Measurements from ENCODE around the gene DMD. TPM values are rescaled to one million over a fixed set of nuclear protein-coding genes. Genes with fewer than 3 reads are reported as not detected.

The DMD gene
- total RNA-seq, 4 donors from 2014 or later: 27.7 to 54.7 (median 34.4) TPM

DNA sequence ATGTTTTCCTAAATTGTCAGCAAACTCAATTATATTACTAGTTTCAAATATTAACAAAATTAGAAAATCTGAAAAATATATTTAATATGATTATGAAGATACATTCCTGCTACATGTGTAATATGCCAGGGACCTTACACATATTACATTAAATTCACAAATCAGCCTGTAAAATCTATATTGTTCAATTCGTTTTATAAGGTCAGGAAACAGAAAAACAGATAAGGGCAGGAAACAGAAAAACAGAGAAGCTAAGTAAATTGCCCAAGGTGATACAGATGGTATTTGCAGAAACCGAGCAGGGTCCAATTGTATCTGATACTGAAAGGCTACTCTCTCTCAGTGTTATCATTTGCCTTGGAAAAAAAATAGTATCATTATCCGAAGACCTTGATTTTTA, 739.0 kb downstream of the DMD start:
- ATAC-seq (ENCODE audit: low FRiP score): no peak
- TF ChIP-seq, protein P1, sequence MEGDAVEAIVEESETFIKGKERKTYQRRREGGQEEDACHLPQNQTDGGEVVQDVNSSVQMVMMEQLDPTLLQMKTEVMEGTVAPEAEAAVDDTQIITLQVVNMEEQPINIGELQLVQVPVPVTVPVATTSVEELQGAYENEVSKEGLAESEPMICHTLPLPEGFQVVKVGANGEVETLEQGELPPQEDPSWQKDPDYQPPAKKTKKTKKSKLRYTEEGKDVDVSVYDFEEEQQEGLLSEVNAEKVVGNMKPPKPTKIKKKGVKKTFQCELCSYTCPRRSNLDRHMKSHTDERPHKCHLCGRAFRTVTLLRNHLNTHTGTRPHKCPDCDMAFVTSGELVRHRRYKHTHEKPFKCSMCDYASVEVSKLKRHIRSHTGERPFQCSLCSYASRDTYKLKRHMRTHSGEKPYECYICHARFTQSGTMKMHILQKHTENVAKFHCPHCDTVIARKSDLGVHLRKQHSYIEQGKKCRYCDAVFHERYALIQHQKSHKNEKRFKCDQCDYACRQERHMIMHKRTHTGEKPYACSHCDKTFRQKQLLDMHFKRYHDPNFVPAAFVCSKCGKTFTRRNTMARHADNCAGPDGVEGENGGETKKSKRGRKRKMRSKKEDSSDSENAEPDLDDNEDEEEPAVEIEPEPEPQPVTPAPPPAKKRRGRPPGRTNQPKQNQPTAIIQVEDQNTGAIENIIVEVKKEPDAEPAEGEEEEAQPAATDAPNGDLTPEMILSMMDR (IDR thresholded peaks at IDR 0.05): no peak
- no peak for DNase-seq (ENCODE audit: low spot score)

DNA sequence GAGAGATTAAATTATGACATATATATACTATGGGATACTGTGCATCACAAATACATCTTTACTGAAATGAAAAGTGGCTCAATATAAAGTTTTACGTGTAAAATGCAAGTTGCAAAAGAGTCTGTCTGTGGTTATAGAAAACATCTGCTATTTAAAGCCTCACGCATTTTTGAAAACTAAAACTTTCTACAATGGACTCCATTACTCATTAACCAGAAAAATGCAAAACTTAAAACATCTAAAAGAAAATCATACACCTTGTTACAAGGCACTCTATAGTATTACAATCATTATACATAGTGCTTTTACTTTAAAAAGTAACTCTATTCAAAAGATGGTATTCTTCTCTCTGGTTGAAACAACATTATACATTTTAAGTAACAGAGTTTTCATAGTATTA, 755.6 kb downstream of the DMD start:
- ATAC-seq (ENCODE audit: low FRiP score) (no peak), DNase-seq (ENCODE audit: low spot score) (no peak)
- TF ChIP-seq, protein P1 (IDR thresholded peaks at IDR 0.05): no peak

DNA sequence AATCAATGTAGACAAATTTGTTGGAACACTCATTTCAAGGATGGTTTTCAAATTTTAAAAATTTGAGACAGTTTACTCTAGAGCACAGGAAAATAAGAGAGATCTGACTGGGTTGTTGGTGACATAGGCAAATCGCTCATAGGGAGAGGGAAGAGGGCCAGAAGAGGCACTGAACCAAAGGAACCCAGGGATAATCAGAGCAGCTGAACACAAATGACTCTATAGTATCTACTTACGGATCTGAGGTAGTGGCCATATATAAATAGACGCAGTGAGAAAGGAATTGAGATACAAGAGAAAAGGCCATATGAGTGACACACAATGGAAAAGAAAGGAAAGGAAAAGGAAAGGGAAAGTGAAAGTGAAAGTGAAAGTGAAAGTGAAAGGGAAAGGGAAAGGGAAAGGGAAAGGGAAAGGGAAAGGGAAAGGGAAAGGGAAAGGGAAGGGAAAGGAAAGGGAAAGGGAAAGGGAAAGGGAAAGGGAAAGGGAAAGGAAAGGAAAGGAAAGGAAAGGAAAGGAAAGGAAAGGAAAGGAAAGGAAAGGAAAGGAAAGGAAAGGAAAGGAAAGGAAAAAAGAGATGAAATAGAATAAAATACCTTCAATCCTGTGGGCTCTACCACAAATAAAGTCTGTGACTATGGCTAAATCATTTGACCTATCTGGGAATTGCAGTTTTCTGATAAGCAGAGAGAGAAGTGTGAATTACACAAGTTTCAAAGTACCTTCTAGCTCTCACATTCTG, 759.2 kb downstream of the DMD start:
- no peak for ATAC-seq (ENCODE audit: low FRiP score)
- TF ChIP-seq, protein P1 (IDR thresholded peaks at IDR 0.05): no peak
- no peak for DNase-seq (ENCODE audit: low spot score)

DNA sequence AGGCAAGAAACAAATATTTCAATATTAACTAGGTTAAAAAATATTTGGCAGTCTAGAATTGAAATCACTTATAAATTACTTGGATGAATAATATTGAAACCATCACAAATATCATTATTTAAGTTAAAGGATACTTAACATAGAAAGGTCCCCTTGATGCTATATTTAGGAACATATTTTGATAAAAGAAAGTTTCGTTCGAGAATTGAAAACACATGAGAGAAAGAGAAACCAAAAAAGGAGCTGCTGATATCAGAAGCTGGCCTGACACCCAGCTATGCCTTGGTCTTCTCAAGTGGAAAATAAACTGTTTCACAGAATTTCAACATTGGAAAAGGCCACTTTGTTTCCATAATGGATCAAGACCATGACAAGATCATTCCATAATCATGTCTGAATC, 762.4 kb downstream of the DMD start:
- ATAC-seq (ENCODE audit: low FRiP score): no peak
- TF ChIP-seq, protein P1 (IDR thresholded peaks at IDR 0.05): no peak
- no peak for DNase-seq (ENCODE audit: low spot score)

DNA sequence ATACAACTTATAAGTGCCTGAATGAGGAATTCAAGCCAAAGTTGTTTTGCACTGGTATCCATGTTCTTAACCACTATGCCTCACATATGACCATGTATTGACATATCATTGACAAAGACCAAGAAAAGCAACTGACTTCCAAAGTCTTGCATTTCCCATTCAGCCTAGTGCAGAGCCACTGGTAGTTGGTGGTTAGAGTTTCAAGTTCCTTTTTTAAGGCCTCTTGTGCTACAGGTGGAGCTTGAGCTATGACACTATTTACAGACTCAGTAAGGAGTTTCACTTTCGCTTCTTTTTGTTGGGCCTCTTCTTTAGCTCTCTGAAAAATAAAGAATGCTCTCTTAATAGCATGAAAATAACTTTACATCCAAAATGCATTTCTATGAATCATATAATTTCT, 763.0 kb downstream of the DMD start:
- DNase-seq (ENCODE audit: low spot score): no peak
- no peak for ATAC-seq (ENCODE audit: low FRiP score)

DNA sequence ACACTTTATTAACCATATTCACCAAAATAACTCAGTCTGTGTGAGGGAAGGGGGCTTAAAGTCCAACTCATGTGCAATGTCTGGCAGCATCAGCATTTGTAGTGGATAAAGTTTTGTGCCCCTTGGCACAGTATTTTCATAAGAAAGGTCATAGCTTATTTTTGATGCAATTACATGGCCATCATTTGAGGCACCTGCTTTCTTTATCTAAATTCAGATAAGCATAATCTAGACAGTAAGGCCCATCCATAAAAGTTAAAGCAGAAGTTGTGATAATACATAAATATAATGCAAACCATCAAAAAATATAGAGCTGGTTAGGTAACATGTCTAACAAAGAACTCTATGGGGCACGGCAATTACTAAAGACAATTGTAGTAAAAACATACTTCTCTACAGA, 763.7 kb downstream of the DMD start:
- ATAC-seq (ENCODE audit: low FRiP score) (no peak), DNase-seq (ENCODE audit: low spot score) (no peak)
- TF ChIP-seq, protein P1 (IDR thresholded peaks at IDR 0.05): no peak

More for the DNA sequence above, 763.0 kb downstream of the DMD start:
- TF ChIP-seq, protein P1 (IDR thresholded peaks at IDR 0.05): no peak

DNA sequence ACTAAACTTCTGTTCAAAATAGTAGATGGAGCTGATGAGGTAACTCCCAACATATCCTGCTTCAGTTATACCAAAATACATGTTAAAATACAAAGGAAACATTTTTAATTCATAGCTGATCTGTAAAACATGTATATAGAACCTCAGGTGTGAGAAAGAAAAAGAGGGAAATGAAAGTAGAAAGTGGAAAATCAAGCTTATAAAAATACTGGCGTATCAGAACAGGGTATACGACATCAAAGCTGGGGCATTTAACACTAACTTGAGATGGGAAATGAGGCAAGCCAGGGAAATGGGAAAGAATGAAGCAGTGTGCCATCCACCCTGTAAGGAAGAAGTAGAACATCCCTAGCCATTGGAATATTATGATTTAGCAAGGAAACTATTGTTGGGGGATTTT, 767.5 kb downstream of the DMD start:
- TF ChIP-seq, protein P1 (IDR thresholded peaks at IDR 0.05): no peak
- DNase-seq (ENCODE audit: low spot score) (no peak), ATAC-seq (ENCODE audit: low FRiP score) (no peak)
